Suprapubic skin (tissue), 3 donors: Measurements from ENCODE around the gene DCP1A.

Experiments used
- EP300 ChIP-seq: sonication (generic); formaldehyde crosslinking; IDR thresholded peaks from one replicate; pipeline ENCODE4 v1.6.1; 2017; ENCODE audit warnings: antibody characterized with exemption
- POLR2A ChIP-seq, 2 donors: fragments of 450-650 bp; IDR thresholded peaks; one replicate each; pipeline ENCODE4 v1.6.1; 2017; ENCODE audit warnings: antibody characterized with exemption in 2 of 2, mild to moderate bottlenecking in 2 of 2, moderate library complexity in 2 of 2
- TF ChIP-seq, protein P1 (sequence below), 2 donors: fragments of 200-600 bp in 1 of 2; fragments of 450-650 bp in 1 of 2; sonication (generic) in 1 of 2; IDR thresholded peaks; one replicate each; pipeline ENCODE4 v1.5.1; 2016 to 2019; ENCODE audit warnings: antibody characterized with exemption in 2 of 2, mild to moderate bottlenecking in 1 of 2, moderate library complexity in 1 of 2

- TF ChIP-seq, protein P1, sequence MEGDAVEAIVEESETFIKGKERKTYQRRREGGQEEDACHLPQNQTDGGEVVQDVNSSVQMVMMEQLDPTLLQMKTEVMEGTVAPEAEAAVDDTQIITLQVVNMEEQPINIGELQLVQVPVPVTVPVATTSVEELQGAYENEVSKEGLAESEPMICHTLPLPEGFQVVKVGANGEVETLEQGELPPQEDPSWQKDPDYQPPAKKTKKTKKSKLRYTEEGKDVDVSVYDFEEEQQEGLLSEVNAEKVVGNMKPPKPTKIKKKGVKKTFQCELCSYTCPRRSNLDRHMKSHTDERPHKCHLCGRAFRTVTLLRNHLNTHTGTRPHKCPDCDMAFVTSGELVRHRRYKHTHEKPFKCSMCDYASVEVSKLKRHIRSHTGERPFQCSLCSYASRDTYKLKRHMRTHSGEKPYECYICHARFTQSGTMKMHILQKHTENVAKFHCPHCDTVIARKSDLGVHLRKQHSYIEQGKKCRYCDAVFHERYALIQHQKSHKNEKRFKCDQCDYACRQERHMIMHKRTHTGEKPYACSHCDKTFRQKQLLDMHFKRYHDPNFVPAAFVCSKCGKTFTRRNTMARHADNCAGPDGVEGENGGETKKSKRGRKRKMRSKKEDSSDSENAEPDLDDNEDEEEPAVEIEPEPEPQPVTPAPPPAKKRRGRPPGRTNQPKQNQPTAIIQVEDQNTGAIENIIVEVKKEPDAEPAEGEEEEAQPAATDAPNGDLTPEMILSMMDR (IDR thresholded peaks at IDR 0.05) = no peak
- no peak for TF ChIP-seq POLR2A (IDR thresholded peaks at IDR 0.05)
- TF ChIP-seq EP300 = no peak
Measured at GRCh38 chr3:53324105-53324504, 23.2 kb downstream of the DCP1A start.
